ENCODE data around the gene TGIF2.

TGIF2 gene

GRCh38 chr20:36593347-36593929 lies 20.0 kb downstream of the TGIF2 start:
- Histone ChIP-seq H3K9me2 (replicated peaks; ENCODE audit: insufficient read depth, low read length) (no peaks in the 10 kb centered on the region), H3F3A (ENCODE audit: insufficient read depth) (peaks cover 30% of the 10 kb centered on the region), H3K27me3 (ENCODE audit: low read length) (no peaks in the 10 kb centered on the region), H3K4me3 (ENCODE audit: insufficient read depth, low read length, poor library complexity, severe bottlenecking) (no peak overlapping the region), H2AFZ (ENCODE audit: low read depth, low read length, severe bottlenecking) (no peak overlapping the region), H4K20me1 (ENCODE audit: low read depth, low read length) (no peaks in the 10 kb centered on the region), H3K4me2 (ENCODE audit: low read depth, low read length, poor library complexity, severe bottlenecking) (peak overlapping the region; percentile 45), H3K36me3 (ENCODE audit: low read length) (no peaks in the 10 kb centered on the region), H3K27ac (ENCODE audit: low read depth, low read length) (peak overlapping the region; percentile 89), H3K9ac (ENCODE audit: low read length) (peak overlapping the region; percentile 31), H3K9me3 (ENCODE audit: insufficient read depth, low read length) (no peaks in the 10 kb centered on the region), H3K79me2 (ENCODE audit: insufficient read depth, low read length) (no peaks in the 10 kb centered on the region)
- TF ChIP-seq, protein P1, sequence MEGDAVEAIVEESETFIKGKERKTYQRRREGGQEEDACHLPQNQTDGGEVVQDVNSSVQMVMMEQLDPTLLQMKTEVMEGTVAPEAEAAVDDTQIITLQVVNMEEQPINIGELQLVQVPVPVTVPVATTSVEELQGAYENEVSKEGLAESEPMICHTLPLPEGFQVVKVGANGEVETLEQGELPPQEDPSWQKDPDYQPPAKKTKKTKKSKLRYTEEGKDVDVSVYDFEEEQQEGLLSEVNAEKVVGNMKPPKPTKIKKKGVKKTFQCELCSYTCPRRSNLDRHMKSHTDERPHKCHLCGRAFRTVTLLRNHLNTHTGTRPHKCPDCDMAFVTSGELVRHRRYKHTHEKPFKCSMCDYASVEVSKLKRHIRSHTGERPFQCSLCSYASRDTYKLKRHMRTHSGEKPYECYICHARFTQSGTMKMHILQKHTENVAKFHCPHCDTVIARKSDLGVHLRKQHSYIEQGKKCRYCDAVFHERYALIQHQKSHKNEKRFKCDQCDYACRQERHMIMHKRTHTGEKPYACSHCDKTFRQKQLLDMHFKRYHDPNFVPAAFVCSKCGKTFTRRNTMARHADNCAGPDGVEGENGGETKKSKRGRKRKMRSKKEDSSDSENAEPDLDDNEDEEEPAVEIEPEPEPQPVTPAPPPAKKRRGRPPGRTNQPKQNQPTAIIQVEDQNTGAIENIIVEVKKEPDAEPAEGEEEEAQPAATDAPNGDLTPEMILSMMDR (IDR thresholded peaks at IDR 0.05; ENCODE audit: insufficient read depth, low read length, poor library complexity, severe bottlenecking), result no peak
- TF ChIP-seq EZH2phosphoT487 (conservative IDR thresholded peaks at IDR 0.05; ENCODE audit: low read length), result no peak

- H3K4me3 ChIP-seq (ENCODE audit: insufficient read depth, low read length, poor library complexity, severe bottlenecking), result no peak overlapping the region
- no peak overlapping the region for H2AFZ ChIP-seq (ENCODE audit: low read depth, low read length, severe bottlenecking)
- no peaks in the 10 kb centered on the region for H4K20me1 ChIP-seq (ENCODE audit: low read depth, low read length)
- H3K27me3 ChIP-seq (ENCODE audit: low read length), result no peaks in the 10 kb centered on the region
- peak overlapping the region; percentile 26; the same call in 1 of the 2 replicates for H3K27ac ChIP-seq (ENCODE audit: low read depth, low read length)
- H3K79me2 ChIP-seq (ENCODE audit: insufficient read depth, low read length), result no peaks in the 10 kb centered on the region
- TF ChIP-seq EZH2phosphoT487 (conservative IDR thresholded peaks at IDR 0.05; ENCODE audit: low read length), result no peak
- TF ChIP-seq, protein P1 (IDR thresholded peaks at IDR 0.05; ENCODE audit: insufficient read depth, low read length, poor library complexity, severe bottlenecking), result no peak
- H3F3A ChIP-seq (ENCODE audit: insufficient read depth), result peaks cover 24% of the 10 kb centered on the region
- peak overlapping the region; percentile 1 for H3K4me2 ChIP-seq (ENCODE audit: low read depth, low read length, poor library complexity, severe bottlenecking)
- H3K9me2 ChIP-seq (replicated peaks; ENCODE audit: insufficient read depth, low read length), result no peaks in the 10 kb centered on the region
- no peaks in the 10 kb centered on the region for H3K36me3 ChIP-seq (ENCODE audit: low read length)
- no peaks in the 10 kb centered on the region for H3K9me3 ChIP-seq (ENCODE audit: insufficient read depth, low read length)
- no peak overlapping the region for H3K9ac ChIP-seq (ENCODE audit: low read length)
Observed at GRCh38 chr20:36599912-36600345, 26.5 kb downstream of the TGIF2 start.

DNA sequence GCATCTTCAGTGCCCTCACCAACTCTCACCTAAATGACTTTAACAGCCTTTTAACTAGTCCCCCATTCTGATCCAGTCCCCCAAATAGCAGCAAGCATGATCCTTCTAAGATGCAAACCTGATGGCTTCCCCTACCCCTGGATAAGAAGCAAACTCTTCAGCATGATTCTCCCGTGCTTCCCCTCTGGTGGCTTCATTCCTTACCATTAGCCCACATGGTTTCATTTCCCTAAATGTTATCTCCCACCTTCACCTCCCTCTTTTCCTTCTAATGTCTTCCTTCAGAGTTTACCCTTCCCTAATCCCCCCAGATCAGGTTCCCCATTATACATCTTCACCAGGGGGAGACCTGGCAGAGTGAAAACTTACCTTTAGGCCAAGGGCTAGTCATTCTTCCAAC lies 28.1 kb downstream of the TGIF2 start:
- no peaks in the 10 kb centered on the region for H3K36me3 ChIP-seq (ENCODE audit: low read length)
- no peak overlapping the region for H3K4me3 ChIP-seq (ENCODE audit: insufficient read depth, low read length, poor library complexity, severe bottlenecking)
- no peaks in the 10 kb centered on the region for H3K27me3 ChIP-seq (ENCODE audit: low read length)
- H3F3A ChIP-seq (ENCODE audit: insufficient read depth), result peaks cover 21% of the 10 kb centered on the region
- H3K27ac ChIP-seq (ENCODE audit: low read depth, low read length), result no peak overlapping the region
- no peaks in the 10 kb centered on the region for H3K9me3 ChIP-seq (ENCODE audit: insufficient read depth, low read length)
- H3K79me2 ChIP-seq (ENCODE audit: insufficient read depth, low read length), result peaks cover 10% of the 10 kb centered on the region
- H4K20me1 ChIP-seq (ENCODE audit: low read depth, low read length), result peaks cover 2% of the 10 kb centered on the region; the same call in 1 of the 2 replicates
- no peak overlapping the region for H2AFZ ChIP-seq (ENCODE audit: low read depth, low read length, severe bottlenecking)
- no peak for TF ChIP-seq EZH2phosphoT487 (conservative IDR thresholded peaks at IDR 0.05; ENCODE audit: low read length)
- TF ChIP-seq, protein P1 (IDR thresholded peaks at IDR 0.05; ENCODE audit: insufficient read depth, low read length, poor library complexity, severe bottlenecking), result no peak
- no peaks in the 10 kb centered on the region for H3K9me2 ChIP-seq (replicated peaks; ENCODE audit: insufficient read depth, low read length)
- H3K9ac ChIP-seq (ENCODE audit: low read length), result no peak overlapping the region
- no peak overlapping the region for H3K4me2 ChIP-seq (ENCODE audit: low read depth, low read length, poor library complexity, severe bottlenecking)

Measured in SU-DHL-6 (cell line).